Measurements from ENCODE around the gene FBRSL1.
A peak's percentile ranks its signal among the peaks of the same experiment; 100 is the strongest.

FBRSL1 gene

GRCh38 chr12:132485619-132486018 lies 4.3 kb upstream of the FBRSL1 start:
- DNase-seq = no peak

- DNase-seq = no peak
Observed at GRCh38 chr12:132486168-132486567, 3.8 kb upstream of the FBRSL1 start.

GRCh38 chr12:132486576-132486975 lies 3.4 kb upstream of the FBRSL1 start:
- no peak for DNase-seq

GRCh38 chr12:132487311-132487741 lies 2.6 kb upstream of the FBRSL1 start:
- DNase-seq = no peak

GRCh38 chr12:132488127-132489077 lies 1.5 kb upstream of the FBRSL1 start:
- DNase-seq = no peak

- DNase-seq = peak; percentile 37
Observed at GRCh38 chr12:132489078-132489601, 811 bp upstream of the FBRSL1 start.

- peak; percentile 16 for DNase-seq
Observed at GRCh38 chr12:132490422-132491137, 629 bp downstream of the FBRSL1 start.

- DNase-seq = no peak
Observed at GRCh38 chr12:132491138-132491663, 1.2 kb downstream of the FBRSL1 start.

- no peak for DNase-seq
Observed at GRCh38 chr12:132491761-132492378, 1.9 kb downstream of the FBRSL1 start.

GRCh38 chr12:132492522-132492921 lies 2.6 kb downstream of the FBRSL1 start:
- no peak for DNase-seq

GRCh38 chr12:132492951-132493350 lies 3.0 kb downstream of the FBRSL1 start:
- no peak for DNase-seq

GRCh38 chr12:132493482-132494178 lies 3.7 kb downstream of the FBRSL1 start:
- no peak for DNase-seq

- DNase-seq = no peak
Observed at GRCh38 chr12:132494294-132495164, 4.6 kb downstream of the FBRSL1 start.

- no peak for DNase-seq
Observed at GRCh38 chr12:132495165-132495544, 5.2 kb downstream of the FBRSL1 start.

- DNase-seq = no peak
Observed at GRCh38 chr12:132495629-132496357, 5.8 kb downstream of the FBRSL1 start.

- DNase-seq = no peak
Observed at GRCh38 chr12:132496358-132496669, 6.4 kb downstream of the FBRSL1 start.

- DNase-seq = no peak
Observed at GRCh38 chr12:132496710-132497109, 6.8 kb downstream of the FBRSL1 start.

GRCh38 chr12:132497514-132498405 lies 7.8 kb downstream of the FBRSL1 start:
- DNase-seq = no peak

GRCh38 chr12:132498931-132499330 lies 9.0 kb downstream of the FBRSL1 start:
- DNase-seq = no peak
